Liver (tissue), 2 donors: ENCODE results near the gene POLD3.

Experiments
- CTCF ChIP-seq: fragments of 150-350 bp; IDR thresholded peaks from 2 replicates; pipeline ENCODE4 v1.5.1; 2017; ENCODE audit warnings: improper control_type of control experiment, low read depth, low read length; ENCODE audit not compliant: missing input control
- FOXA1 ChIP-seq: IDR thresholded peaks from 2 replicates; pipeline ENCODE4 v1.6.1; 2016; ENCODE audit warnings: antibody characterized with exemption
- MAX ChIP-seq: IDR thresholded peaks from 2 replicates; pipeline ENCODE4 v1.6.1; 2016; ENCODE audit warnings: antibody characterized with exemption
- REST ChIP-seq: IDR thresholded peaks from 2 replicates; pipeline ENCODE4 v1.6.1; 2016; ENCODE audit warnings: antibody characterized with exemption, mild to moderate bottlenecking
- donor health status: healthy.

GRCh38 chr11:74571062-74571399, 21.4 kb upstream of the POLD3 start:
- TF ChIP-seq CTCF (no peak), FOXA1 (no peak), MAX (no peak), REST (no peak)
